ENCODE data around the gene MAST4. TPM values are rescaled to one million over a fixed set of nuclear protein-coding genes. Genes with fewer than 3 reads are reported as not detected.

MAST4 gene
- polyA plus RNA-seq, 1 experiment, result 11.6 TPM

DNA sequence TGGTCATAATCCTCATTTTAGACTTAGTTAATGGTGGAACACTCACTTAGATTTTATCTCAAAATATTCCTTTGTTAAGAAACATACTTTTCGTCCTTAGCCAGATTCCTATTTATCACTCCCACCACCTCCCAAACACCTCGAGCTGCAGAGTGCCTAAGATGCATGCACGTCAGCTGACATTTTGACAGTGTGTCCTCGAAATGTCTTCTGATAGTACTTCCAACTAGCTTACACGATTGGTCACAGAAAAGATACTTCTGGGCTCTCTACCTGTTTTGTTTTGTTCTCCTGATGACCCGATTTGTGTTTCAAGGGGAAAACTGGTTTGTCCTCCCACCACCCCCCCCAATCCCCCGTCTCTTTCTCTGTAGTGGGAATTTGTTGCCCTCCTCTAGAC is 230.1 kb downstream of the MAST4 start:
- Histone ChIP-seq H3K27ac (ENCODE audit: low read depth, low read length) (no peak overlapping the region), H3K27me3 (ENCODE audit: control insufficient read depth, insufficient read depth, low read length) (peaks cover 15% of the 10 kb centered on the region), H3K4me3 (ENCODE audit: low read depth, low read length) (no peak overlapping the region), H3K9me3 (ENCODE audit: control insufficient read depth, insufficient read depth, low read length) (no peaks in the 10 kb centered on the region)
- ChIA-PET POLR2A (no interaction called here), CTCF (interaction anchor here (5.7 kb wide), 1 partner anchor 12 kb away, joined by 58 read pairs; no protein-coding TSS in a partner anchor)
- TF ChIP-seq, protein P1, sequence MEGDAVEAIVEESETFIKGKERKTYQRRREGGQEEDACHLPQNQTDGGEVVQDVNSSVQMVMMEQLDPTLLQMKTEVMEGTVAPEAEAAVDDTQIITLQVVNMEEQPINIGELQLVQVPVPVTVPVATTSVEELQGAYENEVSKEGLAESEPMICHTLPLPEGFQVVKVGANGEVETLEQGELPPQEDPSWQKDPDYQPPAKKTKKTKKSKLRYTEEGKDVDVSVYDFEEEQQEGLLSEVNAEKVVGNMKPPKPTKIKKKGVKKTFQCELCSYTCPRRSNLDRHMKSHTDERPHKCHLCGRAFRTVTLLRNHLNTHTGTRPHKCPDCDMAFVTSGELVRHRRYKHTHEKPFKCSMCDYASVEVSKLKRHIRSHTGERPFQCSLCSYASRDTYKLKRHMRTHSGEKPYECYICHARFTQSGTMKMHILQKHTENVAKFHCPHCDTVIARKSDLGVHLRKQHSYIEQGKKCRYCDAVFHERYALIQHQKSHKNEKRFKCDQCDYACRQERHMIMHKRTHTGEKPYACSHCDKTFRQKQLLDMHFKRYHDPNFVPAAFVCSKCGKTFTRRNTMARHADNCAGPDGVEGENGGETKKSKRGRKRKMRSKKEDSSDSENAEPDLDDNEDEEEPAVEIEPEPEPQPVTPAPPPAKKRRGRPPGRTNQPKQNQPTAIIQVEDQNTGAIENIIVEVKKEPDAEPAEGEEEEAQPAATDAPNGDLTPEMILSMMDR (IDR thresholded peaks at IDR 0.05; ENCODE audit: low read depth, low read length), result no peak
- DNase-seq (ENCODE audit: low read depth, low spot score), result no peak

DNA sequence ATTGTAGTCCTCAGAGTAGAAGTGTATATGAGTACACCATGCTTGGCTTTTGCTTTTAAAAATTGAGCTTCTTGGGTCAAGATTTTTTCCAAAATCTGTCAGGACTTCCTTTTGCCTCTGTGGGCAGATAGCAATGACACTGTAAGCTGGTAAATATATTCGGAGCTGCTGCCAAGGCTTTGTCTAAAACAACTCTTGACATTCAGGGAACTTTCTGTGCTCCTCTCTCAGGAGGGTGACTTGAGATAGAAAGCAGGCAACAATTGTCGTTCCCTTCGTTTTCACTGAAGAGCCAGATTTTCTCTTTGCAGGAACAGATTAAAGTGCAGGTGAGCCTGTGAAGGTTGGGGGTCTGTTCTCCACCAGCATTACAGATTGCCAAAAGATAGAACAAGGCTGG is 230.5 kb downstream of the MAST4 start:
- POLR2A ChIA-PET, result no interaction called here

DNA sequence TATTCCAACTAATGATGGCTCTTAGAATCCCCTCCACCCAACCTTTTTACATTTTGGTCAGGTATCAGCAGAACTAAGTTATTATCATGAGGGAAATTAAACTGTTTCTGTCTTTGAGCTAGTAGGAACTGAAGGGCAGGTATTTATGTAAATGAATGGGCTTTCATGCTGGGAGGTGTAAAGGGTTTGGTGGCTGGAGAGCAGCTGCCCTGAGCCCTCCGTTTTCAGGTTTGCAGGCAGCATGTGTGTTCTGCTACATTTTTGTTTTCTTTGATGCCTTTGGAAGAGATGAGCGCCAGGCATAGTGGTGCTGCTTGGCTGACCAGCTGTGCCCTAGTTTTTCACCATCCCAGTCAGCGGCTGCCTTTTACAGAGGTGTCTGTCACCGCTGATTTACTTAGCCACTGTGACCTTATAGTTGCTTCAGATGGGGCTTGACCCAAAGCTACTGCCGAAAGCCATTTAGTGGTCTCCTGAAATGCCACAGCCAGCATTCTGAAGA is 231.9 kb downstream of the MAST4 start:
- TF ChIP-seq, protein P1 (IDR thresholded peaks at IDR 0.05; ENCODE audit: low read depth, low read length), result no peak
- ChIA-PET CTCF (interaction anchor here (0.7 to 5.7 kb wide), 5 partner anchors 8 to 338 kb away, joined by 4 to 58 read pairs (median 14); no protein-coding TSS in a partner anchor), POLR2A (interaction anchor here (1.5 kb wide), 1 partner anchor 132 kb away, joined by 3 read pairs; no protein-coding TSS in a partner anchor)
- Histone ChIP-seq H3K27me3 (ENCODE audit: control insufficient read depth, insufficient read depth, low read length) (peaks cover 15% of the 10 kb centered on the region), H3K4me3 (ENCODE audit: low read depth, low read length) (peak overlapping the region; percentile 66), H3K27ac (ENCODE audit: low read depth, low read length) (no peak overlapping the region), H3K9me3 (ENCODE audit: control insufficient read depth, insufficient read depth, low read length) (no peaks in the 10 kb centered on the region)
- DNase-seq (ENCODE audit: low read depth, low spot score), result no peak

More for the DNA sequence above, 230.5 kb downstream of the MAST4 start:
- TF ChIP-seq, protein P1 (IDR thresholded peaks at IDR 0.05; ENCODE audit: low read depth, low read length), result no peak
- no peak overlapping the region for H3K4me3 ChIP-seq (ENCODE audit: low read depth, low read length)
- H3K27me3 ChIP-seq (ENCODE audit: control insufficient read depth, insufficient read depth, low read length), result peaks cover 15% of the 10 kb centered on the region
- no peaks in the 10 kb centered on the region for H3K9me3 ChIP-seq (ENCODE audit: control insufficient read depth, insufficient read depth, low read length)
- CTCF ChIA-PET, result interaction anchor here (5.7 kb wide), 1 partner anchor 12 kb away, joined by 58 read pairs; no protein-coding TSS in a partner anchor
- no peak for DNase-seq (ENCODE audit: low read depth, low spot score)
- no peak overlapping the region for H3K27ac ChIP-seq (ENCODE audit: low read depth, low read length)

DNA sequence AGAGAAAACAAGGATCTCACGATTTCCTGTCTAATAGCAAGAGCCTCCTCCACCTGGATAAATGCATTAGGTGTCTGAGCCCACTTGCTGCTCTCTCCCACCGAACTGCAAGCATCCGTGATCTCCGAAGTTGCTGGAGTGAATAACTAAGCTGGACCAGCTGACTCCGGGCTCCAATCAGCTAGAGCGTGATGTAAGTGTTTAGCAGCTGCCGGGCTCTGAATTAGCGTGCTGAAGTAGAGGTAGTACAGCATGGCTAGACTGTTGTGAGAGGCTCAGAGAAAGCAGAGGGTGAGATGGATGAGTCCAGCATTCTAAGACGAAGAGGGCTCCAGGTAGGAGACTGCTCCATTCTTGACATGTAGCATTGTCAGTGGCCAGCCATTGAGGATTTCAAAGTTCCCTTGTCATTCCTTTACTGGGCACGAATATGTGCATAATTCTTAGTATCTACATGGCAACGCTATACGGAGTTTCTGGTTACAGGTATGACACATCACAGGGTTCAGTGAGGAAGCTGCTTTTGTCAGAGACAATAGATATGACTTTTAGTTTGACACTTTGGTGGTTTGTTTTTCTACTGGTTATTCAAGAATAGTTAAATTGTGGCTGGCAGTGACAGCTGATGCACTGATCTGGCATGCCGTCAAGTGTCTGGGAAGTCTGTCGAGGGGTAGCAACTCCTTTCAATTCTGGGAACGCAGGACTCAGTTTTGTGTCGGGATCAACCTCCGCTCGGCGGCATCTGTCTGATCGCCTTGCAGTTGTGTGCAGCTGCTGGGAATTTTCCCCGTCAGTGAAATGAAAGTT is 232.6 kb downstream of the MAST4 start:
- DNase-seq (ENCODE audit: low read depth, low spot score), result no peak
- CTCF ChIA-PET, result interaction anchor here (0.6 to 5.7 kb wide), 8 partner anchors 9 to 337 kb away, joined by 3 to 58 read pairs (median 6); no protein-coding TSS in a partner anchor

More for the DNA sequence above, 232.6 kb downstream of the MAST4 start:
- H3K27me3 ChIP-seq (ENCODE audit: control insufficient read depth, insufficient read depth, low read length), result peaks cover 15% of the 10 kb centered on the region
- H3K9me3 ChIP-seq (ENCODE audit: control insufficient read depth, insufficient read depth, low read length), result no peaks in the 10 kb centered on the region
- TF ChIP-seq, protein P1 (IDR thresholded peaks at IDR 0.05; ENCODE audit: low read depth, low read length), result no peak
- peak overlapping the region; percentile 43 for H3K27ac ChIP-seq (ENCODE audit: low read depth, low read length)
- POLR2A ChIA-PET, result interaction anchor here (1.5 kb wide), 1 partner anchor 131 kb away, joined by 3 read pairs; no protein-coding TSS in a partner anchor
- peak overlapping the region; percentile 66 for H3K4me3 ChIP-seq (ENCODE audit: low read depth, low read length)
